ENCODE data around the gene AMPD1. TPM values are rescaled to one million over a fixed set of nuclear protein-coding genes. Genes with fewer than 3 reads are reported as not detected.

Gene AMPD1
- total RNA-seq, 1 experiment from 2014 or later = not detected

- no peak for DNase-seq
- no peak overlapping the region for H2BK12ac ChIP-seq (ENCODE audit: insufficient read length, low read depth, low read length)
- no peak overlapping the region for H4K8ac ChIP-seq (replicated peaks; ENCODE audit: insufficient read length, low read depth, low read length)
- no peaks in the 10 kb centered on the region for H3K79me2 ChIP-seq (ENCODE audit: insufficient read depth, low read length)
- no peak overlapping the region for H2BK20ac ChIP-seq (ENCODE audit: low read depth, low read length, poor library complexity, severe bottlenecking)
- no peaks in the 10 kb centered on the region for H3K27me3 ChIP-seq (ENCODE audit: insufficient read depth, low read length)
- H3K4ac ChIP-seq (ENCODE audit: low read depth, low read length) = no peak overlapping the region
- H4K91ac ChIP-seq (ENCODE audit: insufficient read length, low read depth, low read length) = no peak overlapping the region
- no peak overlapping the region for H2BK5ac ChIP-seq (ENCODE audit: insufficient read length, low read length)
- no peaks in the 10 kb centered on the region for H3K79me1 ChIP-seq (ENCODE audit: insufficient read depth, low read depth, low read length, poor library complexity, severe bottlenecking)
- no peak overlapping the region for H3T11ph ChIP-seq (ENCODE audit: low read length)
- no peaks in the 10 kb centered on the region for H3K36me3 Mint-ChIP-seq (ENCODE audit: insufficient read depth in 1 of 3, low read depth in 3 of 3)
- no peaks in the 10 kb centered on the region for H4K20me1 ChIP-seq (ENCODE audit: control insufficient read depth, insufficient read depth, insufficient read length)
- H3K4me3 Mint-ChIP-seq = no peak overlapping the region
- no peak overlapping the region for H3K18ac ChIP-seq (ENCODE audit: insufficient read length, low read depth, low read length)
- H3K9me3 ChIP-seq (ENCODE audit: control insufficient read depth, low read depth, low read length) = no peaks in the 10 kb centered on the region
- no peak overlapping the region for H2BK15ac ChIP-seq (ENCODE audit: low read depth, low read length)
- H3K4me1 Mint-ChIP-seq = peaks cover 0 to 6% of the 10 kb centered on the region in 2 experiments; a peak in 2 of 4 replicates
- H3K27ac ChIP-seq (ENCODE audit: insufficient read length, low read depth, low read length) = no peak overlapping the region
- no peak for TF ChIP-seq CTCF (conservative IDR thresholded peaks at IDR 0.05)
- no peak overlapping the region for H3K56ac ChIP-seq (ENCODE audit: insufficient read length, low read depth, low read length)
- H3K27ac Mint-ChIP-seq = no peak overlapping the region
- no peak overlapping the region for H4K5ac ChIP-seq (ENCODE audit: insufficient read length, low read depth, low read length)
- H3K4me1 ChIP-seq (ENCODE audit: insufficient read depth, low read length) = peaks cover 2% of the 10 kb centered on the region; the same call in 1 of the 2 replicates
- no peaks in the 10 kb centered on the region for H3K23me2 ChIP-seq (ENCODE audit: insufficient read length, low read depth, low read length, poor library complexity, severe bottlenecking)
- H3K23ac ChIP-seq (ENCODE audit: insufficient read length, low read depth, low read length) = no peak overlapping the region
- no peak overlapping the region for H3K9ac ChIP-seq (ENCODE audit: extremely low read depth, insufficient read length, low read length)
- no peaks in the 10 kb centered on the region for H3K27me3 Mint-ChIP-seq (ENCODE audit: low read depth)
- H3K4me2 ChIP-seq (ENCODE audit: insufficient read depth, insufficient read length, low read length) = no peak overlapping the region
- no CpG with 5 or more reads among the region's 2 CpGs for WGBS (ENCODE audit: extremely low coverage, insufficient read length, low lambda C conversion rate)
- H2BK120ac ChIP-seq (ENCODE audit: low read depth, low read length, poor library complexity, severe bottlenecking) = no peak overlapping the region
- no peak overlapping the region for H2AK5ac ChIP-seq (ENCODE audit: insufficient read length, low read length)
- no peak overlapping the region for H2AFZ ChIP-seq (ENCODE audit: low read length)
- no peaks in the 10 kb centered on the region for H3K9me3 Mint-ChIP-seq
- no peak overlapping the region for H3K14ac ChIP-seq (ENCODE audit: insufficient read depth, low read length)
Measured at GRCh38 chr1:114641377-114641776, 54.0 kb downstream of the AMPD1 start.
